NCI-H446 (cell line): ENCODE data around the gene PSMC3IP.
"Not testable (repeated sequence)": the region's sequence is repeated elsewhere in the genome, so short reads cannot be mapped to it uniquely, and the experiment has no call there.

ENCODE experiments used
- DNase-seq, 2 experiments: peaks; one replicate each; lab custom pipeline; 2025; lab: John Stamatoyannopoulos, UW

Gene PSMC3IP

GRCh38 chr17:42577532-42578281 is at the start of gene PSMC3IP:
Gene PSMC3IP (minus strand): TSS chr17:42577729. CDS start chr17:42577686, 43 bp downstream.
- peak; percentile 79 to 91 for DNase-seq

GRCh38 chr17:42623732-42624596 is 46.4 kb upstream of the PSMC3IP start:
- DNase-seq = no peak

- no peak for DNase-seq
These were observed 45.7 kb upstream of the PSMC3IP start for GRCh38 chr17:42623271-42623670.

GRCh38 chr17:42621987-42622386 is 44.5 kb upstream of the PSMC3IP start:
- not testable (repeated sequence) for DNase-seq

- DNase-seq = no peak
These were observed 41.1 kb upstream of the PSMC3IP start for GRCh38 chr17:42618442-42619150.

- peak in 1 of 2 experiments; percentile 2 for DNase-seq
These were observed 40.5 kb upstream of the PSMC3IP start for GRCh38 chr17:42617956-42618431.

GRCh38 chr17:42613699-42614295 is 36.3 kb upstream of the PSMC3IP start:
- no peak for DNase-seq

- DNase-seq = no peak
These were observed 34.5 kb upstream of the PSMC3IP start for GRCh38 chr17:42612013-42612412.

GRCh38 chr17:42609814-42610801 is 32.6 kb upstream of the PSMC3IP start:
- not testable (repeated sequence) for DNase-seq

- peak; percentile 95 to 99 for DNase-seq
These were observed 31.8 kb upstream of the PSMC3IP start, which contains the start of the genes RETREG3 and TUBG1 for GRCh38 chr17:42609182-42609813. Gene RETREG3 (minus strand): TSS chr17:42609374. CDS start chr17:42609324, 50 bp downstream. Gene TUBG1 (plus strand): TSS chr17:42609683. CDS start chr17:42609738, 55 bp downstream.

- DNase-seq = no peak
These were observed 31.0 kb upstream of the PSMC3IP start for GRCh38 chr17:42608305-42609181.

- DNase-seq = no peak
These were observed 30.2 kb upstream of the PSMC3IP start for GRCh38 chr17:42607769-42608168.

GRCh38 chr17:42603318-42603717 is 25.8 kb upstream of the PSMC3IP start:
- no peak for DNase-seq

- DNase-seq = peak; percentile 22 to 70
These were observed 21.4 kb upstream of the PSMC3IP start for GRCh38 chr17:42598905-42599304.

GRCh38 chr17:42596386-42596785 is 18.9 kb upstream of the PSMC3IP start:
- DNase-seq = no peak

- no peak for DNase-seq
These were observed 13.9 kb upstream of the PSMC3IP start for GRCh38 chr17:42591411-42591810.

GRCh38 chr17:42590886-42591285 is 13.4 kb upstream of the PSMC3IP start:
- DNase-seq = no peak

GRCh38 chr17:42586514-42587230 is 9.1 kb upstream of the PSMC3IP start:
- no peak for DNase-seq
